CD4-positive, alpha-beta T cell treated with Interleukin-4 for 4 hours (primary cell): Measurements from ENCODE around the gene WDR82.
A peak's percentile ranks its signal among the peaks of the same experiment; 100 is the strongest.

ENCODE experiments used
- DNase-seq: peaks from one replicate; pipeline ENCODE4 v3.0.0-alpha.2; 2020

Gene WDR82

GRCh38 chr3:52305926-52306325 is 27.5 kb upstream of the WDR82 start:
- DNase-seq, result no peak

- DNase-seq, result no peak
These were observed 25.4 kb upstream of the WDR82 start for GRCh38 chr3:52303811-52304210.

- DNase-seq, result no peak
These were observed 24.1 kb upstream of the WDR82 start for GRCh38 chr3:52302426-52303145.

GRCh38 chr3:52299879-52300611 is 21.6 kb upstream of the WDR82 start:
- DNase-seq, result no peak

- DNase-seq, result no peak
These were observed 20.9 kb upstream of the WDR82 start for GRCh38 chr3:52299247-52299878.

- no peak for DNase-seq
These were observed 20.0 kb upstream of the WDR82 start for GRCh38 chr3:52298149-52299098.

- DNase-seq, result no peak
These were observed 19.0 kb upstream of the WDR82 start for GRCh38 chr3:52297242-52298148.

- DNase-seq, result no peak
These were observed 17.3 kb upstream of the WDR82 start for GRCh38 chr3:52295671-52296208.

- no peak for DNase-seq
These were observed 16.1 kb upstream of the WDR82 start for GRCh38 chr3:52294320-52295150.

- DNase-seq, result no peak
These were observed 15.3 kb upstream of the WDR82 start for GRCh38 chr3:52293491-52294319.

- DNase-seq, result no peak
These were observed 14.0 kb upstream of the WDR82 start for GRCh38 chr3:52292247-52293065.

- peak; percentile 50 for DNase-seq
These were observed 13.2 kb upstream of the WDR82 start for GRCh38 chr3:52291508-52292181.

- no peak for DNase-seq
These were observed 12.4 kb upstream of the WDR82 start for GRCh38 chr3:52290596-52291507.

GRCh38 chr3:52289747-52290595 is 11.5 kb upstream of the WDR82 start:
- no peak for DNase-seq

- no peak for DNase-seq
These were observed 10.9 kb upstream of the WDR82 start for GRCh38 chr3:52289338-52289746.

- no peak for DNase-seq
These were observed 10.2 kb upstream of the WDR82 start for GRCh38 chr3:52288674-52289073.
